RWPE2 (cell line): ENCODE results near the gene CCDC85B.
A peak's percentile ranks its signal among the peaks of the same experiment; 100 is the strongest.

Experiments
- ATAC-seq: fragments of 200-7000 bp; cut with Tn5 transposase; 3 replicates; pipeline ENCODE4 v1.9.1; 2021; ENCODE audit warnings: low read depth
- DNase-seq: peaks from one replicate; pipeline ENCODE4 v3.0.0-alpha.2; 2020; ENCODE audit warnings: low spot score
- H3K27ac ChIP-seq: fragments of 450-650 bp; 2 replicates; pipeline ENCODE4 v1.5.1; 2017; ENCODE audit warnings: mild to moderate bottlenecking; ENCODE audit not compliant: poor library complexity, severe bottlenecking
- H3K27me3 ChIP-seq: fragments of 250-450 bp; sonication (Bioruptor Pico); 2 replicates; pipeline ENCODE4 v1.5.1; 2021; ENCODE audit warnings: mild to moderate bottlenecking, moderate library complexity; ENCODE audit not compliant: insufficient read depth, poor library complexity, severe bottlenecking
- H3K36me3 ChIP-seq: fragments of 250-450 bp; sonication (Bioruptor Pico); 2 replicates; pipeline ENCODE4 v1.5.1; 2020; ENCODE audit warnings: low read depth, mild to moderate bottlenecking, moderate library complexity
- H3K4me1 ChIP-seq: fragments of 250-450 bp; sonication (Bioruptor Pico); 2 replicates; pipeline ENCODE4 v1.5.1; 2021; ENCODE audit warnings: mild to moderate bottlenecking, moderate library complexity; ENCODE audit not compliant: insufficient read depth, poor library complexity, severe bottlenecking
- H3K4me3 ChIP-seq: fragments of 250-450 bp; sonication (Bioruptor Pico); 2 replicates; pipeline ENCODE4 v1.5.1; 2021; ENCODE audit warnings: mild to moderate bottlenecking, moderate library complexity; ENCODE audit not compliant: severe bottlenecking
- H3K9me3 ChIP-seq: fragments of 250-450 bp; sonication (Bioruptor Pico); 2 replicates; pipeline ENCODE4 v1.5.1; 2021; ENCODE audit warnings: mild to moderate bottlenecking, moderate library complexity; ENCODE audit not compliant: severe bottlenecking
- CTCF ChIP-seq: fragments of 450-650 bp; IDR thresholded peaks from one replicate; pipeline ENCODE4 v1.5.1; 2017; ENCODE audit warnings: mild to moderate bottlenecking, moderate library complexity; ENCODE audit not compliant: poor library complexity, severe bottlenecking

The CCDC85B gene

DNA sequence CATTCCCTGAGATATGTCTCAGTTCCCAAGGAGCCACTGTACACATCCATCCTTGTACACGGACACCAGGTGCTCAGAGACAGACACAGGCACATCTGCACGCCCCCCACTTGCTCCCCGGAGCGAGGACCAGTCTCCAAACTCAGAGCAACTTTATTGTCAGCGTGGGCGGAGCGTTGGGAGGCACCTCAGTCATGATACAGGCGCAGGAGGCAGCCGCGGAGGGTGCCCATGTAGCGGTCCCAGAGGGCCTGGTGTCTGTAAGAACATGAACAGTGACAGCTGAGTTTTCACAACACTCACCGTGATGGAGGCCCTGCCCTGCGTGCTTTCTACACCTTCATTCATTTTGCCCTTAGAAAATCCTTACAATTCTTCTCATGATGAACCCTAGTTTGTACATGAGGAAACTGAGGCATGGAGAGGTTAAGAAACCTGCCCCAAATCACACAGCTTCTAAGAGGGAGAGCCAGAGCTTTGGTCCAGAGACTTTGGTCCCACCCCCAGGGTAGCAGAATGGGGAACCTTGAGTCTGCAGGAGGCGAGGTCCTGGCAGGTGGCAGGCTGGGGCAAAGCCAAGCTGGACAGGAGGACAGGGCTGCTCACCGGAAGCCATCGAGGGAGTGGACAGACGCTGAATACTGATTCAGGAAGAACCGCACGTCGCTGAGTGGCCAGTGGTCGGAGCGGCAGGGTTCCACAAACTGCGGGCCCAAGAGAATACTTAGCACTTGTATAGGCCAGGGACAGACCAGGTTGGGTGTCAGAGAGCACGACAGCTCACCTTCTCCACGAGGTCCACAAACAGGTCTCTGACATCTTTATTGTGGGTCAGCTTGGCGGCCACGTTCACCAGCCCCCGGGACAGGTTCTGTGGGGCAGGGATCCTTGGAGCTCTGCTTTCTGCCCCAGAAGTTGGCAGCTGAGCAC is 6.4 kb upstream of the CCDC85B start:
- Histone ChIP-seq H3K4me1 (no peaks in the 10 kb centered on the region), H3K27ac (no peak overlapping the region), H3K27me3 (no peaks in the 10 kb centered on the region), H3K36me3 (peaks cover 38% of the 10 kb centered on the region), H3K4me3 (no peak overlapping the region), H3K9me3 (no peaks in the 10 kb centered on the region)
- no peak for ATAC-seq
- no peak for TF ChIP-seq CTCF
- DNase-seq = no peak

DNA sequence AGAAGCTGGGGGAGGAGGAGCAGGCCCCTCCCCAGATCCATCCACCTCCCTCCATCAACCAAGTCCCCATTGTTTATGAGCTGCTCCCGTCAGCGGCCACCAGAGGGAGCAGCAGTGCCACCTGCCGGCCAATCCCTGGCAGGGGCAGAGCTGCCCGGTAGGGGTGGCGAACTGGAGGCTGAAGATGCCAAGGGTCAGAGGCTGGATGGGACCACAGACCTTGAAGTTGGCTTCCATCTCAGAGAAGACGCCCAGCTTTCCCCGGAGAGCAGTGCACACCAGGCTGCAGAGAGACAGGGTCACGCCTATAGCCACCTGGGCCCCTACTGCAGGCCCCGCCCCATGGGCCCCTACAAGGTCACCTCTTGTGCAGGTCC is 5.8 kb upstream of the CCDC85B start:
- ATAC-seq = peak; percentile 32
- DNase-seq = peak; percentile 66
- peaks cover 38% of the 10 kb centered on the region for H3K36me3 ChIP-seq
- peak; percentile 96 for TF ChIP-seq CTCF
- H3K4me1 ChIP-seq = peaks cover 5% of the 10 kb centered on the region
- no peaks in the 10 kb centered on the region for H3K27me3 ChIP-seq
- no peak overlapping the region for H3K4me3 ChIP-seq
- H3K9me3 ChIP-seq = no peaks in the 10 kb centered on the region
- H3K27ac ChIP-seq = no peak overlapping the region

- DNase-seq = no peak
- peaks cover 38% of the 10 kb centered on the region for H3K36me3 ChIP-seq
- no peak overlapping the region for H3K27ac ChIP-seq
- H3K4me1 ChIP-seq = peaks cover 10% of the 10 kb centered on the region
- ATAC-seq = no peak
- H3K27me3 ChIP-seq = no peaks in the 10 kb centered on the region
- no peaks in the 10 kb centered on the region for H3K9me3 ChIP-seq
- TF ChIP-seq CTCF = no peak
- H3K4me3 ChIP-seq = no peak overlapping the region
These were observed 5.2 kb upstream of the CCDC85B start for GRCh38 chr11:65885231-65885630.

DNA sequence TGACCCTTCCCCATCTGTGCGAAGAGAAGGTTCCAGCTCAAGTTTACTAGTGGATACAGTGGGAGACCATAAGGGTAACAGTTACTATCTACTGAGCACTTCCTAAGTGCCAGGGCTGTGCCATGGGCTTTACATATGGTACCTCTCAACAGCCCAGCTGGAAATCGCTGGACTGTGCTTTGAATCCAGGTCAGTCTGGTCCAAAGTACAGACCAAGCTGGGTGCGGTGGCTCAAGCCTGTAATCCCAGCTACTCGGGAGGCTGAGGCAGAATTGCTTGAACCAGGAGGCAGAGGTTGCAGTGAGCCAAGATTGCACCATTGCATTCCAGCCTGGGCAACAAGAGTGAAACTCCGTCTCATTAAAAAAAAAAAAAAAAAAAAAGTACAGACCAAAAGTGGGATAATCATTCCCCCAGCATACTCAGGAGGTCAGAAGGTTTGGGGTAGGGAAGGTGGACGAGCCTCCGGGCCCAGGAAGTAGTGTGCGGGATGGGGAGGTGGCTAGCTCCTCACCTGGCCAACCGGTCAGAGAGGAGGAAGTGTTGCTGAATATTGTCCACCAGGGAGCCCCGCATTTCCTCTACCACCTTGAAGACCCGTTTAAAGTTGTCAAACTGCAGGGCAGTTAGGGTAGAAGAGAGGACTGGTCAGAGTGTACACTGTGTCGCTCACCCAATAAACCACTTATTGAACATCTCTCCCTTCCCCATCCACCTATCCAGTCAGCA is 4.5 kb upstream of the CCDC85B start:
- Histone ChIP-seq H3K9me3 (no peaks in the 10 kb centered on the region), H3K4me3 (no peak overlapping the region), H3K36me3 (peaks cover 38% of the 10 kb centered on the region), H3K27me3 (no peaks in the 10 kb centered on the region), H3K27ac (peak overlapping the region; percentile 96), H3K4me1 (peaks cover 10% of the 10 kb centered on the region)
- ATAC-seq (no peak), DNase-seq (no peak)
- TF ChIP-seq CTCF = no peak
